Measurements from ENCODE around the gene ITSN2.
"Not testable (repeated sequence)": the region's sequence is repeated elsewhere in the genome, so short reads cannot be mapped to it uniquely, and the experiment has no call there.

Gene ITSN2
- 147 to 250 (median 249) reads per million in 3 experiments for total RNA-seq

- peak; percentile 82 for DNase-seq
Observed at GRCh38 chr2:24360050-24360962, at the start of gene ITSN2. Gene ITSN2, minus strand, starts transcription at chr2:24360536. Its CDS starts 32,454 bp downstream, at chr2:24328082.

- no peak for DNase-seq
Observed at GRCh38 chr2:24409171-24409570, 48.8 kb upstream of the ITSN2 start.

- not testable (repeated sequence) for DNase-seq
Observed at GRCh38 chr2:24408704-24409103, 48.4 kb upstream of the ITSN2 start.

GRCh38 chr2:24404491-24404921 is 44.2 kb upstream of the ITSN2 start:
- no peak for DNase-seq

GRCh38 chr2:24403832-24404212 is 43.5 kb upstream of the ITSN2 start:
- DNase-seq: no peak

GRCh38 chr2:24403168-24403831 is 43.0 kb upstream of the ITSN2 start:
- no peak for DNase-seq

GRCh38 chr2:24402242-24403097 is 42.1 kb upstream of the ITSN2 start:
- no peak for DNase-seq

GRCh38 chr2:24400207-24400907 is 40.0 kb upstream of the ITSN2 start:
- DNase-seq: no peak

GRCh38 chr2:24399434-24400206 is 39.3 kb upstream of the ITSN2 start:
- DNase-seq: no peak

GRCh38 chr2:24394998-24395397 is 34.7 kb upstream of the ITSN2 start:
- DNase-seq: no peak

- no peak for DNase-seq
Observed at GRCh38 chr2:24392542-24393059, 32.3 kb upstream of the ITSN2 start.

- no peak for DNase-seq
Observed at GRCh38 chr2:24385366-24385765, 25.0 kb upstream of the ITSN2 start.

- peak; percentile 58 for DNase-seq
Observed at GRCh38 chr2:24382363-24383073, 22.2 kb upstream of the ITSN2 start.

- DNase-seq: no peak
Observed at GRCh38 chr2:24380820-24381219, 20.5 kb upstream of the ITSN2 start.

GRCh38 chr2:24375349-24376087 is 15.2 kb upstream of the ITSN2 start:
- DNase-seq: no peak

GRCh38 chr2:24374301-24374700 is 14.0 kb upstream of the ITSN2 start:
- DNase-seq: no peak

GRCh38 chr2:24372033-24372432 is 11.7 kb upstream of the ITSN2 start:
- no peak for DNase-seq

- no peak for DNase-seq
Observed at GRCh38 chr2:24365826-24366225, 5.5 kb upstream of the ITSN2 start.

- no peak for DNase-seq
Observed at GRCh38 chr2:24365051-24365450, 4.7 kb upstream of the ITSN2 start.

- DNase-seq: no peak
Observed at GRCh38 chr2:24363301-24363700, 3.0 kb upstream of the ITSN2 start.
